Measurements from ENCODE around the gene HRH3.

HRH3 gene

GRCh38 chr20:62243906-62244515, 23.9 kb upstream of the HRH3 start:
- no peaks in the 10 kb centered on the region for H3K9me3 ChIP-seq (ENCODE audit: control insufficient read depth, low read length)
- H3K36me3 ChIP-seq (ENCODE audit: control insufficient read depth, insufficient read depth, low read length) = peaks cover 28% of the 10 kb centered on the region
- no peak overlapping the region for H3K4me3 ChIP-seq (ENCODE audit: extremely low read depth, insufficient read depth, low read length, poor library complexity, severe bottlenecking)
- 90 to 95% methylated on average over 10 to 17 of the region's 21 CpGs for WGBS, 2 experiments (ENCODE audit: insufficient coverage in 2 of 2)
- H3K4me1 ChIP-seq (ENCODE audit: control insufficient read depth, insufficient read depth, low read length, poor library complexity, severe bottlenecking) = no peaks in the 10 kb centered on the region
- H3K27ac ChIP-seq (ENCODE audit: low read depth, low read length, severe bottlenecking) = no peak overlapping the region

GRCh38 chr20:62243106-62243505, 23.0 kb upstream of the HRH3 start:
- 89 to 90% methylated on average over 18 to 21 of the region's 22 CpGs for WGBS, 2 experiments (ENCODE audit: insufficient coverage in 2 of 2)
- H3K36me3 ChIP-seq (ENCODE audit: control insufficient read depth, insufficient read depth, low read length) = peaks cover 28% of the 10 kb centered on the region
- H3K4me1 ChIP-seq (ENCODE audit: control insufficient read depth, insufficient read depth, low read length, poor library complexity, severe bottlenecking) = no peaks in the 10 kb centered on the region
- no peak overlapping the region for H3K4me3 ChIP-seq (ENCODE audit: extremely low read depth, insufficient read depth, low read length, poor library complexity, severe bottlenecking)
- H3K27ac ChIP-seq (ENCODE audit: low read depth, low read length, severe bottlenecking) = no peak overlapping the region
- H3K9me3 ChIP-seq (ENCODE audit: control insufficient read depth, low read length) = no peaks in the 10 kb centered on the region

GRCh38 chr20:62242176-62242575, 22.1 kb upstream of the HRH3 start:
- H3K27ac ChIP-seq (ENCODE audit: low read depth, low read length, severe bottlenecking) = no peak overlapping the region
- no peaks in the 10 kb centered on the region for H3K9me3 ChIP-seq (ENCODE audit: control insufficient read depth, low read length)
- H3K4me1 ChIP-seq (ENCODE audit: control insufficient read depth, insufficient read depth, low read length, poor library complexity, severe bottlenecking) = no peaks in the 10 kb centered on the region
- H3K4me3 ChIP-seq (ENCODE audit: extremely low read depth, insufficient read depth, low read length, poor library complexity, severe bottlenecking) = no peak overlapping the region
- WGBS, 2 experiments (ENCODE audit: insufficient coverage in 2 of 2) = 95 to 96% methylated on average over 6 of the region's 6 CpGs
- H3K36me3 ChIP-seq (ENCODE audit: control insufficient read depth, insufficient read depth, low read length) = peaks cover 28% of the 10 kb centered on the region

GRCh38 chr20:62241506-62241905, 21.4 kb upstream of the HRH3 start:
- Histone ChIP-seq H3K27ac (ENCODE audit: low read depth, low read length, severe bottlenecking) (no peak overlapping the region), H3K36me3 (ENCODE audit: control insufficient read depth, insufficient read depth, low read length) (peaks cover 28% of the 10 kb centered on the region), H3K9me3 (ENCODE audit: control insufficient read depth, low read length) (no peaks in the 10 kb centered on the region), H3K4me3 (ENCODE audit: extremely low read depth, insufficient read depth, low read length, poor library complexity, severe bottlenecking) (no peak overlapping the region), H3K4me1 (ENCODE audit: control insufficient read depth, insufficient read depth, low read length, poor library complexity, severe bottlenecking) (no peaks in the 10 kb centered on the region)
- WGBS, 2 experiments (ENCODE audit: insufficient coverage in 2 of 2) = 96% methylated on average over 7 to 10 of the region's 10 CpGs

- 97 to 100% methylated on average over 10 to 11 of the region's 13 CpGs for WGBS, 2 experiments (ENCODE audit: insufficient coverage in 2 of 2)
- Histone ChIP-seq H3K4me3 (ENCODE audit: extremely low read depth, insufficient read depth, low read length, poor library complexity, severe bottlenecking) (no peak overlapping the region), H3K36me3 (ENCODE audit: control insufficient read depth, insufficient read depth, low read length) (peaks cover 28% of the 10 kb centered on the region), H3K27ac (ENCODE audit: low read depth, low read length, severe bottlenecking) (no peak overlapping the region), H3K4me1 (ENCODE audit: control insufficient read depth, insufficient read depth, low read length, poor library complexity, severe bottlenecking) (no peaks in the 10 kb centered on the region), H3K9me3 (ENCODE audit: control insufficient read depth, low read length) (no peaks in the 10 kb centered on the region)
These were observed 20.1 kb upstream of the HRH3 start for GRCh38 chr20:62240020-62240685.

GRCh38 chr20:62239278-62239879, 19.3 kb upstream of the HRH3 start:
- Histone ChIP-seq H3K36me3 (ENCODE audit: control insufficient read depth, insufficient read depth, low read length) (peaks cover 28% of the 10 kb centered on the region), H3K27ac (ENCODE audit: low read depth, low read length, severe bottlenecking) (no peak overlapping the region), H3K4me1 (ENCODE audit: control insufficient read depth, insufficient read depth, low read length, poor library complexity, severe bottlenecking) (no peaks in the 10 kb centered on the region), H3K9me3 (ENCODE audit: control insufficient read depth, low read length) (no peaks in the 10 kb centered on the region), H3K4me3 (ENCODE audit: extremely low read depth, insufficient read depth, low read length, poor library complexity, severe bottlenecking) (peak overlapping the region; percentile 67)
- 67% methylated on average over 19 to 22 of the region's 23 CpGs for WGBS, 2 experiments (ENCODE audit: insufficient coverage in 2 of 2)

GRCh38 chr20:62238569-62239277, 18.6 kb upstream of the HRH3 start:
- H3K9me3 ChIP-seq (ENCODE audit: control insufficient read depth, low read length) = no peaks in the 10 kb centered on the region
- 3% methylated on average over 31 to 33 of the region's 70 CpGs for WGBS, 2 experiments (ENCODE audit: insufficient coverage in 2 of 2)
- H3K4me3 ChIP-seq (ENCODE audit: extremely low read depth, insufficient read depth, low read length, poor library complexity, severe bottlenecking) = peak overlapping the region; percentile 67
- peaks cover 22% of the 10 kb centered on the region for H3K36me3 ChIP-seq (ENCODE audit: control insufficient read depth, insufficient read depth, low read length)
- no peak overlapping the region for H3K27ac ChIP-seq (ENCODE audit: low read depth, low read length, severe bottlenecking)
- no peaks in the 10 kb centered on the region for H3K4me1 ChIP-seq (ENCODE audit: control insufficient read depth, insufficient read depth, low read length, poor library complexity, severe bottlenecking)

- no peaks in the 10 kb centered on the region for H3K9me3 ChIP-seq (ENCODE audit: control insufficient read depth, low read length)
- no peak within 1 kb of the TSS for H3K27ac ChIP-seq (ENCODE audit: low read depth, low read length, severe bottlenecking)
- 3 to 14% methylated on average over 18 to 55 of the region's 55 CpGs for WGBS, 2 experiments (ENCODE audit: insufficient coverage in 2 of 2)
- peaks cover 16% of the 10 kb centered on the region for H3K36me3 ChIP-seq (ENCODE audit: control insufficient read depth, insufficient read depth, low read length)
- no peaks in the 10 kb centered on the region for H3K4me1 ChIP-seq (ENCODE audit: control insufficient read depth, insufficient read depth, low read length, poor library complexity, severe bottlenecking)
- H3K4me3 ChIP-seq (ENCODE audit: extremely low read depth, insufficient read depth, low read length, poor library complexity, severe bottlenecking) = peak within 1 kb of the TSS; percentile 67
These were observed 17.9 kb upstream of the HRH3 start, which contains the start of gene OSBPL2 for GRCh38 chr20:62237801-62238568. OSBPL2 (plus strand) TSS chr20:62238521; CDS start chr20:62256185, 17,664 bp downstream.

GRCh38 chr20:62237514-62237800, 17.4 kb upstream of the HRH3 start:
- 60 to 100% methylated on average over 1 of the region's 1 CpG for WGBS, 2 experiments (ENCODE audit: insufficient coverage in 2 of 2)
- H3K4me1 ChIP-seq (ENCODE audit: control insufficient read depth, insufficient read depth, low read length, poor library complexity, severe bottlenecking) = no peaks in the 10 kb centered on the region
- H3K27ac ChIP-seq (ENCODE audit: low read depth, low read length, severe bottlenecking) = no peak overlapping the region
- no peaks in the 10 kb centered on the region for H3K9me3 ChIP-seq (ENCODE audit: control insufficient read depth, low read length)
- no peak overlapping the region for H3K4me3 ChIP-seq (ENCODE audit: extremely low read depth, insufficient read depth, low read length, poor library complexity, severe bottlenecking)
- peaks cover 11% of the 10 kb centered on the region for H3K36me3 ChIP-seq (ENCODE audit: control insufficient read depth, insufficient read depth, low read length)

GRCh38 chr20:62236766-62237513, 16.9 kb upstream of the HRH3 start:
- H3K9me3 ChIP-seq (ENCODE audit: control insufficient read depth, low read length) = no peaks in the 10 kb centered on the region
- 62 to 64% methylated on average over 21 to 24 of the region's 28 CpGs for WGBS, 2 experiments (ENCODE audit: insufficient coverage in 2 of 2)
- H3K4me3 ChIP-seq (ENCODE audit: extremely low read depth, insufficient read depth, low read length, poor library complexity, severe bottlenecking) = no peak overlapping the region
- peaks cover 9% of the 10 kb centered on the region for H3K36me3 ChIP-seq (ENCODE audit: control insufficient read depth, insufficient read depth, low read length)
- peak overlapping the region; percentile 62 for H3K27ac ChIP-seq (ENCODE audit: low read depth, low read length, severe bottlenecking)
- H3K4me1 ChIP-seq (ENCODE audit: control insufficient read depth, insufficient read depth, low read length, poor library complexity, severe bottlenecking) = no peaks in the 10 kb centered on the region

Data from mesodermal cell (in vitro differentiated cells).